GM12878 (cell line): ENCODE data around the gene NRG2. TPM values are rescaled to one million over a fixed set of nuclear protein-coding genes. Genes with fewer than 3 reads are reported as not detected.

Experiments used
- ATAC-seq: fragments of 200-7000 bp; cut with Tn5 transposase; 3 replicates; pipeline ENCODE4 v1.9.1; 2020; ENCODE audit warnings: mild to moderate bottlenecking, moderate library complexity
- BruUV-seq: library from RNA; stranded (reverse); fragments of 400-500 nt; replicated peaks from 2 replicates; lab custom pipeline; 2021; lab: Mats Ljungman, UMichigan
- CTCF ChIA-PET: fragments of 300-600 bp; sonication (Branson Sonifier 250); formaldehyde crosslinking; extraction: SDS; loops from one replicate; lab custom pipeline; 2021; ENCODE audit warnings: inconsistent platforms; lab: Yijun Ruan, JAX
- POLR2A ChIA-PET: fragments of 350-600 bp; formaldehyde crosslinking; extraction: SDS; loops from one replicate; lab custom pipeline; 2021; ENCODE audit warnings: inconsistent platforms; lab: Charles Lee
- RAD21 ChIA-PET: fragments of 300-600 bp; sonication (Branson Sonifier 250); formaldehyde crosslinking; loops from one replicate; lab custom pipeline; 2023; ENCODE audit warnings: antibody characterized with exemption; ENCODE audit not compliant: unreplicated experiment; lab: Charles Lee
- SMC1A ChIA-PET: fragments of 300-600 bp; sonication (Branson Sonifier 250); formaldehyde crosslinking; loops from one replicate; lab custom pipeline; 2023; ENCODE audit not compliant: unreplicated experiment, uncharacterized antibody; lab: Charles Lee
- DNase-seq: peaks from one replicate; pipeline ENCODE4 v3.0.0-alpha.2; 2011; ENCODE audit warnings: low read depth, low spot score
- FAIRE-seq: peaks from 3 replicates; lab custom pipeline; 2011; peaks lifted over from hg19 to GRCh38; lab: Jason Lieb, UNC
- H2AFZ ChIP-seq: 2 replicates; pipeline ENCODE4 v1.6.0; 2011; ENCODE audit warnings: low read depth, low read length, control low read depth; ENCODE audit not compliant: control insufficient read depth
- H3K27ac ChIP-seq: 2 replicates; pipeline ENCODE4 v1.5.1; 2011; ENCODE audit warnings: control low read depth; ENCODE audit not compliant: control insufficient read depth, insufficient read depth
- H3K27me3 ChIP-seq, 2 experiments: replicated peaks in 1 of 2; 2 replicates each; pipeline versions ENCODE4 v1.6.0 to v1.6.1; 2011; ENCODE audit warnings: low read length in 1 of 2; ENCODE audit not compliant: control insufficient read depth in 2 of 2, insufficient read depth in 2 of 2
- H3K36me3 ChIP-seq, 2 experiments: 2 replicates each; pipeline ENCODE4 v1.5.1; 2011; ENCODE audit warnings: low read length in 1 of 2; ENCODE audit not compliant: control insufficient read depth in 2 of 2, insufficient read depth in 2 of 2
- H3K4me1 ChIP-seq: 2 replicates; pipeline ENCODE4 v1.6.1; 2011; ENCODE audit warnings: mild to moderate bottlenecking, low read length, moderate library complexity, mixed read lengths; ENCODE audit not compliant: control insufficient read depth, insufficient read depth
- H3K4me2 ChIP-seq: 2 replicates; pipeline ENCODE4 v1.6.0; 2011; ENCODE audit warnings: control low read depth; ENCODE audit not compliant: control insufficient read depth, insufficient read depth
- H3K4me3 ChIP-seq: fragments of 200-600 bp; sonication (generic); 2 replicates; pipeline ENCODE4 v1.5.1; 2016
- H3K79me2 ChIP-seq: 2 replicates; pipeline ENCODE4 v1.6.0; 2011; ENCODE audit warnings: low read length; ENCODE audit not compliant: control insufficient read depth, insufficient read depth
- H3K9ac ChIP-seq: 2 replicates; pipeline ENCODE4 v1.8.0; 2011; ENCODE audit warnings: low read length, control low read depth, mixed read lengths; ENCODE audit not compliant: control insufficient read depth, insufficient read depth
- H3K9me3 ChIP-seq: replicated peaks from 3 replicates; pipeline ENCODE4 v1.5.1; 2011; ENCODE audit warnings: mild to moderate bottlenecking, low read length; ENCODE audit not compliant: control insufficient read depth, insufficient read depth
- H4K20me1 ChIP-seq: 2 replicates; pipeline ENCODE4 v1.6.0; 2011; ENCODE audit not compliant: control insufficient read depth, insufficient read depth
- BCL11A ChIP-seq: IDR thresholded peaks from 2 replicates; pipeline ENCODE4 v1.6.1; 2011; ENCODE audit warnings: low read depth, low read length
- FOXK2 ChIP-seq: fragments of 450-650 bp; IDR thresholded peaks from 2 replicates; pipeline ENCODE4 v1.6.1; 2017; ENCODE audit warnings: mild to moderate bottlenecking, moderate library complexity
- FOXM1 ChIP-seq: IDR thresholded peaks from 2 replicates; pipeline ENCODE4 v1.6.1; 2012; ENCODE audit warnings: low read depth, mild to moderate bottlenecking, inconsistent platforms, low read length, moderate library complexity
- HDGF ChIP-seq: fragments of 450-650 bp; IDR thresholded peaks from 2 replicates; pipeline ENCODE4 v1.6.1; 2016; ENCODE audit warnings: antibody characterized with exemption
- MYB ChIP-seq: fragments of 150-350 bp; IDR thresholded peaks from 2 replicates; pipeline ENCODE4 v1.6.1; 2014; ENCODE audit warnings: mild to moderate bottlenecking, low read depth, low read length, borderline replicate concordance
- NR2C1 ChIP-seq: fragments of 450-650 bp; IDR thresholded peaks from 2 replicates; pipeline ENCODE4 v1.6.1; 2017; ENCODE audit warnings: antibody characterized with exemption, mild to moderate bottlenecking, moderate library complexity
- SMAD5 ChIP-seq: IDR thresholded peaks from 2 replicates; pipeline ENCODE4 v1.6.1; 2016; ENCODE audit warnings: antibody characterized with exemption, low read depth
- ZBTB33 ChIP-seq: fragments of 450-650 bp; IDR thresholded peaks from 2 replicates; pipeline ENCODE4 v1.6.1; 2017; ENCODE audit warnings: mild to moderate bottlenecking
- WGBS: methylation state at CpG from one replicate; pipeline ENCODE4 v1.1.6; 2016; ENCODE audit warnings: low lambda C conversion rate; ENCODE audit not compliant: insufficient replicate concordance, insufficient coverage; ENCODE audit errors: missing lambda C conversion rate; 5-methylcytosine and 5-hydroxymethylcytosine counted together
- in situ Hi-C: fragments of 300-500 bp; cut with MboI; formaldehyde crosslinking; loops from 9 replicates; pipeline ENCODE4 v1.14.3; 2018; ENCODE audit warnings: mixed read lengths
- intact Hi-C: fragments of 100-400 bp; cut with micrococcal nuclease; formaldehyde crosslinking; loops from one replicate; pipeline ENCODE4 v1.14.2; 2022; ENCODE audit not compliant: unreplicated experiment
- polyA plus RNA-seq, 11 experiments: library from polyadenylated mRNA; depleted of rRNA in 4 of 11; unstranded in 6 of 11; stranded (reverse) in 5 of 11; fragments of >200 nt; fragmentation: Nextera tagmentation in 4 of 11; fragmentation: Illumina TruSeq in 1 of 11; extraction: Ambion mirVana in 4 of 11; extraction: Trizol in 1 of 11; gene quantifications; 1 replicate in 1 of 11; 2 replicates in 10 of 11; pipeline versions ENCODE4 v1.2.1 to v1.2.3, GENCODE V29; 2011 to 2016; ENCODE audit warnings: inconsistent platforms in 2 of 11, missing spikeins in 2 of 11, low read depth in 1 of 11
- total RNA-seq, 4 experiments: library from RNA; depleted of rRNA in 3 of 4; stranded (reverse); fragments of >200 nt in 3 of 4; fragmentation: Illumina TruSeq in 1 of 4; extraction: Trizol in 1 of 4; gene quantifications; 2 replicates each; pipeline versions ENCODE4 v1.2.1 to v1.2.3, GENCODE V29; 2013 to 2021
- TF ChIP-seq, protein P1 (sequence below): fragments of 450-650 bp; formaldehyde crosslinking; IDR thresholded peaks from 2 replicates; pipeline ENCODE4 v1.4.0; 2020; ENCODE audit warnings: mild to moderate bottlenecking, moderate library complexity
- TF ChIP-seq, protein P2 (sequence below): fragments of 450-650 bp; IDR thresholded peaks from 2 replicates; pipeline ENCODE4 v1.6.1; 2017; ENCODE audit warnings: mild to moderate bottlenecking, low read depth, inconsistent platforms; ENCODE audit not compliant: poor library complexity, severe bottlenecking

The NRG2 gene
- total and polyA plus RNA-seq, 10 of the 15 experiments (the other 5 are each of a cell fraction or from before 2014, with no cell fraction given), result 0.10 to 21.7 (median 9.6) TPM

- no peak for TF ChIP-seq NR2C1
Observed at GRCh38 chr5:139851558-139851957, 191.5 kb downstream of the NRG2 start (continued).

DNA sequence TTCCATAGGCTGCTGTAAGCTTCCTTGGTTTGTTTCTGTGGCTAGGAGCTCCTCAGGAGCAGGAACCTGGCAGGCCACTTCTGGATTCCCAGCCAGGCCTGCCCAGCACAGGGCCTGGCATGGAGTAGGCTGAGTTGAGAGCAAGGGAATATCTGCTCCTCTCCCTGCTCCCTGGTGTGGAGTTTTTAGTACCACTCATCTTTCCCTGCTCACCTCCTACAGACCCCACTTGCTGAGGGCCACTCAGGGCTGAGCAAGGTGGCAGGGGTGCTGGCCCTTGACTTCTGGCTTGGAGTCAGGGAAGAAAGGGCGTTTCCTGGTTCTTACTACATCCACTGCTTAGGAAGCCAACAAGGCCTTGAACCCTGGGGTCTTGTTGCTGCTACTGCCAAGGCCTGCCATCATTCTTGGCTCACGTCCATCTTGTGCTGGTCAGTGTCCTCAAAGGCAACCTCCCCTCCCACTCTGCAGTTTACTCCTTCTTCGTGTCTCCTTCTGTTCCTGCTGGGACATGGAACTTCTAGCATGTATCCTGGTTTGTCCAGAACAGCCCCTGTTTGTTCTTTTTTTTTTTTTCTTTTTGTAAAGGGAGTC is 192.6 kb downstream of the NRG2 start:
- no peak for ATAC-seq
- no TSS peak for BruUV-seq
- H3K27ac ChIP-seq, result no peak overlapping the region
- POLR2A ChIA-PET, result no interaction called here
- no peak overlapping the region for H3K9ac ChIP-seq
- H3K79me2 ChIP-seq, result no peaks in the 10 kb centered on the region
- WGBS, result 67% methylated on average over 3 of the region's 3 CpGs
- H3K4me1 ChIP-seq, result no peaks in the 10 kb centered on the region
- H3K4me2 ChIP-seq, result no peak overlapping the region
- no peak for DNase-seq
- CTCF ChIA-PET, result interaction anchor here (0.9 to 2.4 kb wide), 5 partner anchors 13 to 118 kb away, joined by 3 to 17 read pairs (median 8); no protein-coding TSS in a partner anchor
- TF ChIP-seq ZBTB33, result no peak
- TF ChIP-seq MYB, result no peak
- TF ChIP-seq FOXM1, result no peak
- TF ChIP-seq SMAD5, result no peak
- TF ChIP-seq, protein P1, sequence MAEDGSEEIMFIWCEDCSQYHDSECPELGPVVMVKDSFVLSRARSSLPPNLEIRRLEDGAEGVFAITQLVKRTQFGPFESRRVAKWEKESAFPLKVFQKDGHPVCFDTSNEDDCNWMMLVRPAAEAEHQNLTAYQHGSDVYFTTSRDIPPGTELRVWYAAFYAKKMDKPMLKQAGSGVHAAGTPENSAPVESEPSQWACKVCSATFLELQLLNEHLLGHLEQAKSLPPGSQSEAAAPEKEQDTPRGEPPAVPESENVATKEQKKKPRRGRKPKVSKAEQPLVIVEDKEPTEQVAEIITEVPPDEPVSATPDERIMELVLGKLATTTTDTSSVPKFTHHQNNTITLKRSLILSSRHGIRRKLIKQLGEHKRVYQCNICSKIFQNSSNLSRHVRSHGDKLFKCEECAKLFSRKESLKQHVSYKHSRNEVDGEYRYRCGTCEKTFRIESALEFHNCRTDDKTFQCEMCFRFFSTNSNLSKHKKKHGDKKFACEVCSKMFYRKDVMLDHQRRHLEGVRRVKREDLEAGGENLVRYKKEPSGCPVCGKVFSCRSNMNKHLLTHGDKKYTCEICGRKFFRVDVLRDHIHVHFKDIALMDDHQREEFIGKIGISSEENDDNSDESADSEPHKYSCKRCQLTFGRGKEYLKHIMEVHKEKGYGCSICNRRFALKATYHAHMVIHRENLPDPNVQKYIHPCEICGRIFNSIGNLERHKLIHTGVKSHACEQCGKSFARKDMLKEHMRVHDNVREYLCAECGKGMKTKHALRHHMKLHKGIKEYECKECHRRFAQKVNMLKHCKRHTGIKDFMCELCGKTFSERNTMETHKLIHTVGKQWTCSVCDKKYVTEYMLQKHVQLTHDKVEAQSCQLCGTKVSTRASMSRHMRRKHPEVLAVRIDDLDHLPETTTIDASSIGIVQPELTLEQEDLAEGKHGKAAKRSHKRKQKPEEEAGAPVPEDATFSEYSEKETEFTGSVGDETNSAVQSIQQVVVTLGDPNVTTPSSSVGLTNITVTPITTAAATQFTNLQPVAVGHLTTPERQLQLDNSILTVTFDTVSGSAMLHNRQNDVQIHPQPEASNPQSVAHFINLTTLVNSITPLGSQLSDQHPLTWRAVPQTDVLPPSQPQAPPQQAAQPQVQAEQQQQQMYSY (CRISPR knock-in tag), result no peak
- TF ChIP-seq FOXK2, result no peak
- TF ChIP-seq, protein P2, sequence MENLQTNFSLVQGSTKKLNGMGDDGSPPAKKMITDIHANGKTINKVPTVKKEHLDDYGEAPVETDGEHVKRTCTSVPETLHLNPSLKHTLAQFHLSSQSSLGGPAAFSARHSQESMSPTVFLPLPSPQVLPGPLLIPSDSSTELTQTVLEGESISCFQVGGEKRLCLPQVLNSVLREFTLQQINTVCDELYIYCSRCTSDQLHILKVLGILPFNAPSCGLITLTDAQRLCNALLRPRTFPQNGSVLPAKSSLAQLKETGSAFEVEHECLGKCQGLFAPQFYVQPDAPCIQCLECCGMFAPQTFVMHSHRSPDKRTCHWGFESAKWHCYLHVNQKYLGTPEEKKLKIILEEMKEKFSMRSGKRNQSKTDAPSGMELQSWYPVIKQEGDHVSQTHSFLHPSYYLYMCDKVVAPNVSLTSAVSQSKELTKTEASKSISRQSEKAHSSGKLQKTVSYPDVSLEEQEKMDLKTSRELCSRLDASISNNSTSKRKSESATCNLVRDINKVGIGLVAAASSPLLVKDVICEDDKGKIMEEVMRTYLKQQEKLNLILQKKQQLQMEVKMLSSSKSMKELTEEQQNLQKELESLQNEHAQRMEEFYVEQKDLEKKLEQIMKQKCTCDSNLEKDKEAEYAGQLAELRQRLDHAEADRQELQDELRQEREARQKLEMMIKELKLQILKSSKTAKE, result no peak
- no peak for TF ChIP-seq BCL11A
- no peak for TF ChIP-seq HDGF
- H3K27me3 ChIP-seq, result no peaks in the 10 kb centered on the region; a peak in 1 of 4 replicates
- RAD21 ChIA-PET, result interaction anchor here (0.7 to 1.1 kb wide), 3 partner anchors 63 to 306 kb away, joined by 3 to 7 read pairs (median 7); no protein-coding TSS in a partner anchor
- H3K36me3 ChIP-seq, result peaks cover 0 to 5% of the 10 kb centered on the region in 2 experiments; a peak in 2 of 4 replicates
- H4K20me1 ChIP-seq, result no peaks in the 10 kb centered on the region
- intact Hi-C loops (no loop called here), in situ Hi-C loops (no loop called here)
- no peak overlapping the region for H2AFZ ChIP-seq
- no peak overlapping the region for H3K4me3 ChIP-seq
- SMC1A ChIA-PET, result interaction anchor here (0.7 to 2.3 kb wide), 3 partner anchors 12 to 118 kb away, joined by 3 to 14 read pairs (median 10); no protein-coding TSS in a partner anchor
- FAIRE-seq, result no peak
- no peaks in the 10 kb centered on the region for H3K9me3 ChIP-seq
